NCI-H146 (cell line): ENCODE results near the gene IMPA2.
"Not testable (repeated sequence)": the region's sequence is repeated elsewhere in the genome, so short reads cannot be mapped to it uniquely, and the experiment has no call there.

Source experiments
- DNase-seq: peaks from one replicate; lab custom pipeline; 2025; lab: John Stamatoyannopoulos, UW

IMPA2 gene

DNA sequence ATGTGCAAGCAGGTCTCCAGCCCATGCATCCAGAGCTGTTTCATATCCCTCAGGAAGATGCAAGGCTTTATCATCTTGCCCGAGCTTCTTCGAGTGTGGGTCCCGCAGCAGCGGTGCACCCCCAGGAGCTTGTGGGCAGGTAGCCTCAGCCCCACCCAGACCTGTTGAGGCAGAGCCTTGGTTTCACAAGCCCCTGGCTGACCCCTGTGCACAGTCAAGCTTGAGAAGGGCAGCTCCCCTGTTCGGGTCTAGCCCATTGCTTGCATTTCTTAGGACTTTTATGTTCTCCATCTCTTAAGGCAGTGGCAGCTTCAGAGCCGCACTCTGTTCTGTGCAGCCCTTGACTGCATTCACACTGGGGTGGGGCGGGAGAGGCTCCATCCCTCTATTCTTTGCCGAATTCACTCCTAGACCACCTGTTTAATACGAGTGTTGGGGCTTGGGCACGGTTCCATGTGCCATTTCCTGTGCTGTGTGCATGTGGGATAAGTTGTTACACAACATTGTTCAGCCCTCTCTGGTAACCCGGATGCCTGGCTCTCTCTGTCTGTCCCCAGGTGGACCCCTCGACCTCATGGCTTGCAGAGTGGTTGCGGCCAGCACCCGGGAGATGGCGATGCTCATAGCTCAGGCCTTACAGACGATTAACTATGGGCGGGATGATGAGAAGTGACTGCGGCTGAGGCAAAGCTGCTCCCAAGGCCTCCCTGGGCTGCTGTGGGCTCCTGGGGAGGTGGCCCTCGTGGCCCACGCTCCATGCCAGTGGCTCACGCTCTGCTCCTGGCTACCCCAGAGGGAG is 48.7 kb downstream of the IMPA2 start:
- DNase-seq: no peak

DNA sequence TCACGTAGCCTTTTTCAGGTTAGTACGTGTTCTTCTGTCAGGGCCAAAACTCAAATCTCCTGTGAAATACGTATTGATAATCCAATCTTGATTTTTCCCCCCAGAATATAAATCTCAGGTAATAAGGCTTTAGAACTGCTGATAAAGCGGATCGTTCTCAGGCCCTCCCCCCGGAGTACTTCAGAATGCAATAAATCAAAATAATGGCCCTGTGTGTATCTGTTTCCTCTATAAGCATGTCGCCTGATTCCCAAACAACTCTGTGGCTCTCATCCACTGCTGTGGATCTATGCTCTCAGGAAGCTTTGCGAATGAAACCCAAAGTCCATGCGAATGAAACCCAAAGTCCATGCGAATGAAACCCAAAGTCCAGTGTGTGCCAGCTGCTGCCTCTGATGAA is 49.4 kb downstream of the IMPA2 start:
- DNase-seq: no peak

DNA sequence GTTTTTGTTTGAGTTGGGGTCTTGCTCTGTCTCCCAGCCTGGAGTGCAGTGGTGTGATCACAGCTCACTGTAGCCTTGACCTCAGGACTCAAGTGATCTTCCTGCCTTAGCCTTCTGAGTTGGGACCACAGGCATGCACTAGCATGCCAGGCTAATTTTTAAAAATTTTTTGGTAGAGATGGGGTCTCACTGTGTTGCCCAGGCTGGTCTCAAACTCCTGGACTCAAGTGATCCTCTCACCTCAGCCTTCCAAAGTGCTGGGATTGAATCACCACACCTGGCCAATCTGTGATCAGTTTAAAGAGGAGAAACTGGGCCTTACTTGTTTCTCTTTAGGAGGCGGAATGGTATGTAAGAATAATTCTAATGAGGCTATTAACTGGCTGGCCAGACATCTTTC is 49.9 kb downstream of the IMPA2 start:
- DNase-seq: no peak

DNA sequence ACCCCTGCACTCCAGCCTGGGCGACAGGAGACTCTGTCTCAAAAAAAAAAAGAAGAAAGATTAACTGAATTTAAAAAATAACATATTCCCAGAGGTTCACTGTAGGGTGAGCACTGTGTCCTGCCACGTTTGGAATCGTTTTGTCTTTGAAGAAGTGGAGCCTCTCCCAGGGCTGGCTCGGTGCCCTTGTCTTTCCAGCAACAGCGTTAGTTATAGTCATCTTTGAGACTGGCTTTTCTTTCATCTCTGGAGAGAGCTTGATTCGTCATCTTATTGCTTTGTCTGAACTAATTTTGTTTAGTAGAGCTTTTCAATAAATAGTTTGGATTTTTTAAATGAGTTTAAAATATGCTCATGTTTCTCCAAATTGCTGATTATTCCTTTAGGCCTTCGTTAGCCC is 50.5 kb downstream of the IMPA2 start:
- DNase-seq: no peak

DNA sequence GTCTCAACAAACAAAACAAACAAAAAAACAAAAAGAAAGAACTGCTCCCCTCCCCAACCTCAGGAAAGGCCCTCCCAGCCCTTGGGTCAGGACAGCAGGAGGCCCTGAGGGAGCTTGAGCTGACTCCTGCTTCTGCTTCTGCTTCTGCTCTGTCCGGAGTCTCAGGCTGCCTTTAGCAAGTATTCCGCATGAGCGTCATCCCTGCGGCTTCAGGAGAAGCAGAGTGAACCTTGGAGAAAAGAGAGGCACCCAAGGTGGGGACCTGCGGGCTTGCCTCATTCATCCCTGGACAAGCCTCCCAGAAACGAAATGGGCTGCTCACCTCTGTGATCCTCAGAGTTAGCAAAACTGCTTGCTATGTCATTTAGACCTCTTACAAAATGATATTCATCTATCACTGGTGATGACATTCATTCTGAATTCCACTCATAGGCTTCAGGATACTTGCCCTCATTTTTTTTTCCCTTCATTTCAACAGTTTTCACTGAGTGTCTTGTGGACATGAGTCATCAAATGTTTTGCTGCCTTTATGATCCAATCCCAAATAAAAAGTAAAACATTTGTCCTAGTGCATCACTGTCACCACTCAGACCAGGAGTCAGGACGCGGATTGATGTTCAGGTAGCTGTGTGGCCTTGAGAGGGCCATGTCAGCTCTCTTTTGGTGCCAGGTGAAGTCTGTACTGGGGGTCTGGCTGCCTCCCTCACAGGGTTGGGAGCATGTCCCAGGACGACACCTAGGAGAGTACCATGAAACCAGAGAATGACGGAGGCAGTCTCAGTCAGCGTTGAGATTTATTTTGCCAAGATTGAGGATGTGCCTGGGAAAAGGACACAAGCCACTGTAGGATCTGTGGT is 51.7 kb downstream of the IMPA2 start:
- DNase-seq: no peak

DNA sequence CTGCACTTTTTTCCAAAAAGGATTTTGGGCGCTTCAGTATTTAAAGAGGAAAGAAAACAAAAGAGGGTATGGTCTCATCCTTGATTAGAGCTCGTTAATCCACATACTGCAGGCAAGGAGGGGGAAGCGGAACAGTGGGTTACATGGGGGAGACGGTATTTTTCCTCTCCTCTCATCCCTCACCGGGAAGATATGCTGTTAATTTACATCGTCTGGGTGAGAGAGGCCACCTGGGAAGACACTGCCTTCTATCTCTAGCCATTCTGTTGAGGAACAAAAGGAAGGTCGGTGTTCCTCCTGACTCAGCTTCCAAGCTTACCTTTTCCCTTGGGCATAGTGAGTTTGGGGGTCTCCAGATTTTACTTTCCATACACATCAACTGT is 52.3 kb downstream of the IMPA2 start:
- DNase-seq: no peak

DNA sequence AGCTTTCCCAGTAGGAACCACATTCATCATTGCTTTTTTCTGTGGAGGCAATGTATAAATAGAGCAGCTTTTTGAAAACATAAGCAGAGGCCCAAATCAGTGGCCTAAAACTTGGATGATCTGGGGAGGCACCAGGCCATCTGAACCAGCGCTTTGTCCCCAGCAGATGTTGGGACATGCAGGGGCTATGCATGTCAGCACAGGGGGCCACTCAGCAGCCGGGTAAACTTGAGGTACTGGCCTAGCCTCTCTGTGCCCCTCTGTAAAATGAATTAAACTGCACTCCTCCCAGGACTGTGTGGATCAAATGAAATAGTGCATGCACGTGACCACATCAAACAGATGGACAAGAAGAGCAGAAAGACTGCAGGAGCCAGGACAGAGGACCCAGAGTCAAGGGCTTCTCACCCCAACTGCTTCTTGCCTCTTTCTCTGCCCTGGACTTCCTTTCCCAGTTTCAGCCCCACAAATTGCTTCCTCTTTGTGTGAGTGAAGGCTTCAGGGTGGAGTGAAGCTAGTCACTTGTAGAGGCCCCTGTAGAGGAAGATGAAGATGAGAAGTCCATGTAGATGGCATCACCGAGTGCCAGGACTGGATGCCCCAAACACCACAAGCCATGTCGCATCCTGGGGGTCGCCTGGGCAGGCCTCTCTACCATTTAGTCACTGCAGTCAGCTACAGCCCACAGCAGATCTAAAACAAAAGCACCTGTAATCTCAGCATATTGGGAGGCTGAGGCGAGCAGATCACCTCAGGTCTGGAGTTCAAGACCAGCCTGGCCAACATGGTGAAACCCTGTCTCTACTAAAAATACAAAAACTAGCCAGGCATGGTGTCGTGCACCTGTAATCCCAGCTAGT is 53.2 kb downstream of the IMPA2 start:
- no peak for DNase-seq

DNA sequence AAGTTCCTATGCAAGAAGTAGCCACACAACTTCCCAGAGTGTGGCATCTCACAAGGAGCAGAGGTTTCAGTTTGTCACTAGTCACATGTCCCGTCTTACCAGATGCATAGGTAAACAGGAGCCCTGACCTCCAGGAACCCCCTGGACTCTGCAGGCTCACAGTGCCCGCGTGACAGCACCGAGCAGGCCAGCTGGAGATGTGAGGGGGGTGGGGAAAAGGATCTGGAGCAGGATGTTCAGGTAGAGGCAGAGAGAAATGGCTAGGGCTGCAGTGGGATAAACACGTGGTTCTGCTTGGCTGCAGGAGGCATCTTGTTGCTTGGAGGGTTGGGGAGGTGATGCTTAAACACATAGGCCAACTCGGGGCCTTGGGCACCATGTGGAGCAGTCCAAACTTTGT is 54.2 kb downstream of the IMPA2 start:
- DNase-seq: no peak

DNA sequence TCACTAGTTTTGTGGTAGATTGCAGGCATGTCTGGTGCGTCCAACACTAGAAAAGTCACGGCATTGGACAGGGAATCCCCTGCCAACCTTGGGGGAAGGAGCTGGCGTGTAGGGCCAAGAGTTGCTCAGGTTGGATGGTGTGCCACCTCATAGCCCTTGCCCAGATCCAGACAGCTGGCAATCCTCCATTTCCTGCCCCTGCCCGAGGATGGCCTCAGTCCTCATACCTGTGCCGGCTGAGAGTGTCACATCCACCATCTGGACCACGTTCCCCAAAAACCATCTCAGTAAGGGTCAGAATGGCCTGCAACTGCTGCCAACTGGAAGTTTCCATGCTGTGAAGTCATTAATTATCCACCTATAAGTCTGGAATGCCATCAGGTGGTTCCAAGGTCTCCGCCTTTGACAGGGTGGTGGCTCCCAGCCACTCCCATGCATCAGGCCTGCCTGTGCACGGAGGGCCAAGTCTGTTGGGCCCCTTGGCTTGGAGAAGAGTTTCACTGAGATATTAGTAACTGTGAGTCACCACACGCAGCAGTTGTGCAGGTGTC is 55.0 kb downstream of the IMPA2 start:
- DNase-seq: no peak

DNA sequence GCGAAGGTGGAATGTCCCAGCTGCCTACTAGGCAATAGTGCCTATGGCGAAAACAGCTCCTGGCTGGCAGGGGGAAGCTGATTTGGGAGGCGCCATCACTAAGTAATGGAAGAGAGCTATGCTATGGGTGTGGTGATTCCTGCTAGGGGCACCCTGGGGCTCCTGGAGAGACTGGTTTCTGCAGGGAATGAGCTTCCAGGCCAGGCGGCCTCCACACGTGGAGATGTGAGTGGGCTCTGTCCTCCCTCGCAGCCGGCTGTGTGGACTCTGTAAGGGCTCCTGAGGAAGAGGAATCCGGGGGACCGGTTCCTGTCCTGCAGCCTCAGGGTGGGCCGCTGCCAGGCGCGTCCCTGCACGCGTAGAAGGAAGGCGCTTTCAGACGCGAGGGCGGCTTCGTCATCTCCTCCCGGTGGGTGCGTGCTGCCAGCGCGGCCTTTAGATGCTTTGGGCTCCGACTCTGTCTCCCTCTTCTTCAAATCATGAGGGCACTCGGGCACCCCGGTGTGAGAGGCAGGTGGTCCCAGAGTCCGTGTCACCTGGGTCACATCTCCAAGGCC is 56.9 kb downstream of the IMPA2 start:
- peak; percentile 63 for DNase-seq

DNA sequence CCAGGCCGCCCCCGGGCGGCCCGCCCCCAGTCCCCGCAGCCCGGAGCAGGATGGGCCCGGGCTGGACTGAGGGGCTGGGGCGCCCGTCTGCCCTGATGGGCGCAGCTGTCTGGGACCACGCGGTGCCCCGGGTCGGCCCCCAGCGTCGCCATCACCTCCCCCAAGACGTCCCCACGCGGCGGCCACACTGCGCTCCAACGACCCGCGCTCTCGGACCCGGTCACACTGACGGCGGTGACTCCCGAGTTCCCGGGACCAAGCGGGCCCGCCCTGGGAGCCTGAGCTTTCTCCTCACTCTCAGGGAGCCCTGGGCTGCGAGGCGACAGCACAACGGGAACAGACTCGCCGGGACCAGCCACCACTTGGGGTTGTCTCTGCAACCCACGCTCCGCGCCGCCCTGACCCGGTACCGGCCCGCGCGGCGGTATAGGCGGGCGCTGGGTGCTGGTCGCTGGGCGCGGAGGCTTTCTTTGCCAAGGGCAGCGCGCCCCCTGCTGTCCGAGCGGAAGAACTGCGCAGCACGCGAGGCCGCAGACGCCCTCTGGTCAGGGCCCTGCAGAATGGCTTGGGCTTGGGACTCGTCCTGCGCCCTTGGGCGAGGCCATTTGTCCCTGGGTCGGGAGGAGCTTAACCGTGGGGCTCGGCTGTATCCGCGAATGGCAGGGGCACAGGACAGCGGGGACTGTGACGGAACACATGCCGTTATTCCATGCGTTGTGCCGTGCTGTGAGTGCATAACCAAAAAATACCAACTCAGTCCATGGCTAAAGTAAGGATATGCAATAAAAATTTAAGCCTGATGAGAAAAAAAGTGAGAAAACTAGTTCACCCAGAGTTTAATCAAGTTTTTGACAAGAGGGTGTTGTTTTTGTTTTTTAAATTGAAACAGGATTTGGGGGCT is 57.6 kb downstream of the IMPA2 start:
- DNase-seq: peak; percentile 89

DNA sequence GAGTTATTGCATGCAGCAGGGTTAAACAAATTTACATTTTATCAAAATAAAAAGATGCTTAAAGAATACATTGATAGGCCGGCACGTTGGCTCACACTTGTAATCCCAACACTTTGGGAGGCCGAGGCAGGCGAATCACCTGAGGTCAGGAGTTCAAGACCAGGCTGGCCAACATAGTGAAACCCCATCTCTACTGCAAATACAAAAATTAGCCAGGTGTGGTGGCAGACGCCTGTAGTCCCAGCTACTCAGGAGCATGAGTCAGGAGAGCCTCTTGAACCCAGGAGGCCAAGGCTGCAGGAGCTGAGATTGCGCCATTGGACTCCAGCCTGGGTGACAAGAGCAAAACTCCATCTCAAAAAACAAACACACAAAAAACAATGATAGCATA is 58.2 kb downstream of the IMPA2 start:
- DNase-seq: not testable (repeated sequence)

DNA sequence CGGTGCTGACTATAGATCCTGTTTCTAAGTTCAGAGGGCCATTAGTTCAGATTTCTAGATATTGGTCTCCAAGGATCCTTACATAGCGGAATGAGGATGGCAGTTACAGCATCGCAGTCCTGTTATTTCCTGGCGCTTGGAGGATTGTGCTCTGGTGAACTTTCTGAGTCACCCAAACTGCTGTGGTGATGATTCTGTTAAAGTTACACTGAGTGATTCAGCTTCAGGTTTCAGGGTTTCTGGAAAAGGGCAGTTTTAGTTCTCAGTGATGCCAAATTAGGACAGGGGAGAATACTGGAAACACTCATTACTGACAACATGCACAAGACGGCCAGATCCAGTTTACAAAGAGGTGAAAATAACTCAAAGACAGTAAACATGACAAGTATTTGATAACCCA is 60.3 kb downstream of the IMPA2 start:
- no peak for DNase-seq

DNA sequence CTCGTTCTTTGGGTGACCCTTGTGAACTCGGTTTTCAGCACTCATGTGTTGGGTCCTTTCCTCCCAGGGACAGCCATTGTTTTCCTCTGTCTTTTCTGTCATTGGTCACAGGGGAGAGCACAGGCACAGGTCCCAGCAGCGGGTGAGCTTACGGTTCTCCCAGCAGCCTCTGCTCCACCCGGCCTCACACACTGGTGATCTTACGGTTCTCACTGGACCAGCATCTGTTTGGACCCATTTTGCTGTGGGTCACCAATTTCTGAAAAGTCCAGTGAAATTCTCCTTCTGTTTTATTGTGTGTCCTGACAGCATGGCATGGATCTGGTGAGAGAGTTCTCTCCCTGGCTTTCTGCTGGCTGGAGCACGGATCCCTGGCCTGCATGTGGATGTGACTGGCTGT is 62.5 kb downstream of the IMPA2 start:
- no peak for DNase-seq

DNA sequence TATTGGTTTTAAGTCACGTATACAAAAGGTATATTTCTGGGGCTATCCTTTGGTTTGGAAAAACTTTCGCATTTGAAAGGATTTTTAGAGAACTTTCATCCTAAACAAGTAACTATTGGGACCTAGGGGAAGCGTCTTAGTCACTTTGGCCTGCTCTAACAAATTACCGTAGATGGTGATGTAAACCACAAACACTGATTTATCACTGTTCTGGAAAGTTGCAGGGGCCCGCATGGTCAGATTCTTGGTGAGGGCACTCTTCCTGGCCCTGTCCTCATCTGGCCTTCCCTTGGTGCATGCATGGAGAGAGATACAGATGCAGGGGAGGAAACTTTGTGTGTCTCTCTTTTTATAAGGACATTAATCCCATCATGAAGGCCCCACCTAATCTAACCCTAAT is 63.3 kb downstream of the IMPA2 start:
- DNase-seq: no peak

DNA sequence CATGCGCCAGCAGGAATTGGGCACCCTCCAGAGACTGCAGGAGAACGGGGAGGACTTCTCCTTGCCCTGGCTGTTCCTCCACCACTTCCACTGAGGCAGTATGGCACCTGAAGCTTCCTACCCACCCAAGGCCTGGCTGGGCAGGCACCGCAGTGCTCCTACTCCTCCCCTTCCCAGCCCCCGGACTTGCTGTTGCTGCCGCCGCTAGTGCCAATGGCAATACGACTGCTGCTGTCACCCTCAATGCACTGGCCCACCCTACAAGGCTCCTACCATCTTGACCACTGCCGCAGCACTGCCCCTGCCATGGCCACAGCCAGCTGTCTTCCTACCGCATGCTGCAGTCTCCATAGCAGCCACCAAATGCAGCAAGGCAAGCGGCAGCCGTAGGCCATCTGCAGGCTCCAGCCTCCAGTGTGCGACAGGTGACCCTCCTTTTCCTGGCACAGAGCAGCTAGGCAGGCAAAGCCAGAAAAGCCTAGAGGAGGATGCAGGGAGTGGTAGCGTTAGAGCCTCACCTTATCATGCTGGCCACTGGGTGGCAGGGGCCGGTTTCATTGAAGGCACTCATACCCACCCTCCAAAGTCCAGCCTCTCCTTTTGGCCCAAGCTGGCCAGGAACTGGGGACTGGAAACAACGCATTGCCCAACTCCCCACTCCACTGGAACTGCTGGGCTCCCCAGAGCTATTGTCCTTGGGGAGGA is 64.9 kb downstream of the IMPA2 start:
- no peak for DNase-seq

DNA sequence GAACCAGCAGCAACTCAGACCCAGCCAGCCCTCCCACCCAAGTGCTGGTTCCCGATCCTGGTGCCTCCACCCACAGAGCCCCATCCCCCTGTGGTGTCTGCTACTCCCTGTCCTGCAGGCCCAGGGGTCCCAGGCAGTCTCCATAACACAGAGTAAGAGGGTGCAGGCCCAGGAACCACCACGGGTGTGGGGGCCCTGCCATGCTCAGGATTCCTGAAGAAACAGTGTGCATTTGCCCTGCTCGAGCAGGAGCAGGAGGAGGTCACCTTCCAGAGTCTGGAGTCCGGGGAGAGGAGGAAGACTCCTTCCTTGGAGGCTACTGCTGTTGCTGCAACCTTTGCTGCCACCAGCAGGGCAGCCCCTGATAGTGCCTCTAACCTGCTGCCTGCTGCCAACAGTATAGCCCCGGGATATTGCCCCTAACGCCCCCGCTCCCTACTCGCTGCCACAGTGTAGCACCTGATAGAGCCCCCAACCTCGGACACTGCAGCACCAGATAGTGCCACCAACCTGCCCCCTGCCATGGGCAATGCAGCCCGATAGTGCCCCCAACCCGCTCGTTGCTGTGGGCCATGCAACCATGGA is 65.5 kb downstream of the IMPA2 start:
- no peak for DNase-seq

DNA sequence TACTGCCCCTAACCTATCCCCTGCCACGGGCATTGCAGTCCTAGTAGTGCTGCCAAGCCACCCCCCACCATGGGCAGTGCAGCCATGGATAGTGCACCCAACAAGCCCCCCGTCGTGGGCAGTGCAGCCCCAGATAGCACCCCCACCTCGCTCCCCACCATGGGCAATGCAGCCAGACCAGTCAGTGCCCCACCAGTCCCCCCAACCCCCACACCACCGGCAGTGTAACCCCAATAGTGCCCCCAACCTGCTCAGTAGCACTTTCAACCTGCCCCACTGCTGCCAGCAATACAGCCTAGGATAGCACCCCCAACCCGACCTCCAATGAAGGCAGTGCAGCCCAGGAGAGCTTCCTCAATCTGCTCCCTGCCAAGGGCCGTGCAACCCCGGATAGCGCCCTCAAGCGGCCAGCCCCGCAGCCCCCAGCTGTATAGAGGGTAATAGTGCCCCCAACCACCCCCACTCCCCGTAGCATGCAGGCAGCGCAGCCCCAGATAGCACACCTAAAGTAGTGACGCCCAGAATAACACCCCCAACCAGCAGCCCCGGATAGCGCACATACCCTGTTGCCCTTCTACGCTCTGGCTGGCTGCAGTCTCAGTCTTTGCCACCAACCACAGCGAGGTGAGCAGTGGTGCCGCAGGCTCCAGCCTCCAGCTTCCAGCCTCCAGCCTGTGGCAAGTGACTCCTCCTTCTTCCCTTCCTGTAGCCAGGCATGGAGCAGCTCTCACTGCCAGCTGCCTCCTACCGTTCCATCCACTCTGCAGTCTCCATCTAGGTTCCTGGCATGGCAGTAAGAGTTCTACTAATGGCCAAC is 66.9 kb downstream of the IMPA2 start:
- DNase-seq: no peak

DNA sequence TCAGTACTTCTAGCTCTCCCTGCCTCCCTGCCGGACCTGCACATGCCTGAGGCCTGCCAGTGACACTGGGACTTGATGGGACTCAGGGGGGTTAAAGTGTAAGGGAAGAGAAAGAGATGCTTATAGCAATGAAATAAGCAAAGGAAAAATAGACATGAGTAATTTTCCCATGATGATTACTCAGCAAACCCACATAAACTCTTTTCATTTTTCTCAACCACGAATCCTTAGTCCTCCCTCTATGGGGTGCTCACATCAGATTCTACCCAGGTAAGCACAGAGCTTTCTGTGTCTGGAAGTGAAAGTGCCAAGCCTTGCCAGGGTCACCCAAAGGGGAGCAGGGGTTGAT is 67.5 kb downstream of the IMPA2 start:
- DNase-seq: no peak
